HG02798 (cell line): Measurements from ENCODE around the gene RUFY3.

Experiments used
- ATAC-seq: cut with Tn5 transposase; IDR thresholded peaks from one replicate; pipeline ENCODE4 v1.9.1; 2021; ENCODE audit warnings: mild to moderate bottlenecking; ENCODE audit not compliant: unreplicated experiment, poor library complexity

RUFY3 gene

DNA sequence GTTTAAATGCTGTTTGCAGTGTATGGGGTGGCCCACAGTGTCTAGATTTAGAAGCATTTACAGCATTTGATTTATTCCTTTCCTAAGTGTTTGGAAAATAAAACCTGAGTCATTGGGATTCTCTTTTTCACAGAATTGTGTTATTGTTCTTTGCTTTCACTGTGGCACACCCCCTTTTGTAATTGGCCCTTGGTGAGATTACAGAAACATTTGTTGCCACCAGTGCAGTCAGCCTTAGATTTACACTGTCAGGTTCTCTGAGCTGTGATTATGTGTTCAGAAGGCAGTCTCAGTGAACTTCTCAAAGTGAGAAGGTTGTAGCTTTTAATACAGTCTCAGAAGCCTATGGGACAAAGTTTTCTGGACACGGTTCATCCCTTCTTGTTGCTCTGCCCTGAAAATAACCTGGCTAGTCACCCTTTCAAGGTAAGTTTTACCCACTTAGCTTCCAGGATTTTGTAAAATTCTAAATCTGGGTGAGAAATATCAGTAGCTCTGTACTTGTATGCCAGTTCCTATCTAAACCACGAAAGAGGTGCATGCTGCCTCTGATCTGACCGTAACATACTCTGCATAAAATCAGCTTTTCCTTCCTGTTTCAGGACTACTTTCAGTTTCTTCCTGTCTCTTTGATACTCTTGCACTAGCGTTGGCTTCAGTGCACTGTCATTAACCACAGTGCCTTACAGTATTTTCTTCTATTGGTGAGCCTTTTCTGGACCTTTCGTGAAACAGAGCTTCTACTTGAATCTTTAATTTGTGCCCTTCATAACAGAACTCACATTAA, 12.6 kb downstream of the RUFY3 start:
- peak; percentile 92 for ATAC-seq

GRCh38 chr4:70734971-70735370, 13.2 kb downstream of the RUFY3 start:
- ATAC-seq, result no peak

DNA sequence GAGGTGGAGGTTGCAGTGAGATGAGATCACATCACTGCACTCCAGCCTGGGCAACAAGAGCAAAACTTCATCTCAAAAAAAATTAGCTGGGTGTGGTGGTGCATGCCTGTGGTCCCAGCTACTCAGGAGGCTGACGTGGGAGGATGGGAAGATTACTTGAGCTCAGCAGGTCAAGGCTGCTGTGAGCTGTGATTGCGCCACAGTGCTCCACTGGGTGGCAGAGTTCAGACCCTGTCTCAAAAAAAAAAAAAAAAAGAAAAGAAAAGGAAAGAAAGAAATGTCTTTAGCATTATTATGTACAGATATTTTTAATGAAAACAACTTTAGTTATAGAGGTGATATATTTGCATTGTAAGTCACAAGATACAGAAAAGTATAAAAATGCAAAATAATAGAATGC, 14.2 kb downstream of the RUFY3 start:
- ATAC-seq, result peak; percentile 28

GRCh38 chr4:70737006-70737405, 15.2 kb downstream of the RUFY3 start:
- no peak for ATAC-seq

DNA sequence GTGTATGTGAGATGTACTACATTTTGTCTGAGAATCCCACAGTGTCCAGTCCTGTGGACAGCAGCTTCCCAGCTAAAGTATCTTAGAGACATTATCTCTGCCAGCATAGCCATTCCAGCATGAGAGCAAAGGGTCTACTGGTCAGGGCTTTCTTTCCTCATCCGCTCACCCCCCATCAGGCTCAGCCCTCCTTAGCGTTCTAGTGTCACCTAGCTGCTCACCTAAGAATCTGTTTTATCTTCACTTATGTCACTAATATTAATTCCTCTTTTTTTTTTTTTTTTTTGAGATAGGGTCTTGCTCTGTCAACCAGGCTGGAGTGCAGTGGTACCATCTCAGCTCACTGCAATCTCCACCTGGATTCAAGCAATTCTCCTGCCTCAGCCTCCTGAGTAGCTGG, 15.6 kb downstream of the RUFY3 start:
- no peak for ATAC-seq

GRCh38 chr4:70739496-70740337, 18.0 kb downstream of the RUFY3 start:
- no peak for ATAC-seq

DNA sequence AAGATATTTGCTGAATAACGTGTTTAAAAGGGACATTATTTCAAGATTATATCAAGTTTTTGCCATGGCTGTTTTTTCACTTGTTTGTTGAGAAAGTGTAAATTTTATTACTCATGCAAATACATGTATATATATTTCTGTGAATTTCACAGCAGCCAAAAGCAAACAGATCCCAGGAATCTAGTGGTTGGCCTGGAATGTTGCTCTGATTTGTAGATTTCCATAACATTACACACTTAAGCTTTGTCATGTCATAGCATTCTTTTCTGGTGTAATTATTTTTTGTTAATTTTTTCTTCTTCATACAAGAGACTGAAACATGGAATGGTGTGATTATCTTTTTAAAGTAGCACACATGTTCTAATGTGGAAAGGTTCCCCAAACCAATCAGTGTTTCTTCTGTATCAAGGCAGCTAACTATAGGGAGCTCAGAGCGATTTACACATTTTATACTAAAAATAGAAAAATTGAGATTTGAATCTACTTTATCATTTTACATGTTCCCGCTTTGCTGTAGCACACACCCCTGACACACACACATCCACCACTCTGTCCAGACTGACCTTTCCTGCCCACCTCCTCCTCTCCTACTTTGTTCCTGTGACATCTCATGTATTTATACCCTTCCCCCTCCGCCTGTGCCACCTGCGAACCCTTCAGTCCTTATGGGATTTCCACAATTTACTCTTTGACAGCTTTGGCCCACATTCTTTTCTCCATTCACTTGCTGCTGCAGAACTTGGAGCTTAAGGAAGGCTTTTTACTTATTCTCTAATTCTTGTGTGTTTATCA, 20.3 kb downstream of the RUFY3 start:
- no peak for ATAC-seq

DNA sequence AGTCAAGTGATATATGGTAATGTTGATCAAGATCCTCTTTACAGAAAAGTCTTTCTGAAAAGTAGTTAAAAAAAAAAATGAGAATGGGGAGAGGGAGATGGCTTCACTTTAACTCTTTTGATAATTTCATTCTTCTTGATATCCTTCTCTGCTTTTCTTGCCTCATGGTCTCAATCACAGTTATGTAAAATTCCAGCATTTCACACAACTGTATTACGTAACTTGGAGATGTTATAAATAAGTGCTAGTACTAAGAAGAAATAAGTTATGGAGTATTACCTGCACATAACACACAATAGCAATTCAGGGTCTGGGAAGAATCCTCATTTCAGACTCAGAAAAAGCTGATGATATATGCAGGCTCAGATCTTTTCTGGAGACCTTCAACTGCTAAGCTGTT, 22.0 kb downstream of the RUFY3 start:
- no peak for ATAC-seq

- no peak for ATAC-seq
Measured at GRCh38 chr4:70746179-70746839, 24.5 kb downstream of the RUFY3 start.

- no peak for ATAC-seq
Measured at GRCh38 chr4:70747874-70748273, 26.1 kb downstream of the RUFY3 start.

GRCh38 chr4:70749313-70749712, 27.5 kb downstream of the RUFY3 start:
- peak; percentile 79 for ATAC-seq

DNA sequence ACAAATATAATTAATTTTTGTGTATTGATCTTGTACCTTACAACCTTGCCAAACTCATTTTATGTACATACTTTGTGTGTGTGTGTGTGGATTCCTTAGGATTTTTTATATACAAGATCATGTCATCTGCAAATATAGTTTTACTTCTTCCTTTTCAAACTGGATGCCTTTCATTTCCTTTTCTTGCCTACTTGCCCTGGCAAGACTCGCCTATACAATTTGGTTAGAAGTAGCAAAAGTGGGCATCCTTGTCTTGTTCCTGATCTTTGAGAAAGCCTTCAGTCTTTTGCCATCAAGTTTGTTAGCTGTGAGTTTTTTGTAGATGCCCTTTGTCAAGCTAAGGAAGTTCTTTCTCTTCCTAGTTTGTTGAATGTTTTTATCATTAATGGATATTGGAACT, 30.5 kb downstream of the RUFY3 start:
- no peak for ATAC-seq

DNA sequence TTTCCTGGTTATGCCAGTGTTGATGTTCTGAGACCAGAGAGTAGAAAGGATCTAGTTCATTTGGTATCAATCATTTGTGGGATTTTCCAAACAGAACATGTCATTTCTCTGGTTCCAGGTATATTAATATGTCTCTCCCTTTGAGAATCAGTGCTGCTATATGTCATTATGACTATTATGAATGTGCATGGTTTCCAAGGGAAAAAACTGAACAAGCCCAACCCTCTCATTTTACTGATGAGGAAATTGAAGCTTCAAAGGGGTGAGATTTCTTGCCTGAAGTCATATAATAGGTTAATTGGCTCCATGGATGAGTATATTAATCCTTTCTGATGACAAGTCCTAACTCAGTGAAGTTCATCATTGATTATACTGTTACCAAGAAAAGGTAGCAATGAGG, 31.9 kb downstream of the RUFY3 start:
- no peak for ATAC-seq

GRCh38 chr4:70754470-70754869, 32.7 kb downstream of the RUFY3 start:
- peak; percentile 67 for ATAC-seq

- peak; percentile 54 for ATAC-seq
Measured at GRCh38 chr4:70754990-70755688, 33.4 kb downstream of the RUFY3 start.

DNA sequence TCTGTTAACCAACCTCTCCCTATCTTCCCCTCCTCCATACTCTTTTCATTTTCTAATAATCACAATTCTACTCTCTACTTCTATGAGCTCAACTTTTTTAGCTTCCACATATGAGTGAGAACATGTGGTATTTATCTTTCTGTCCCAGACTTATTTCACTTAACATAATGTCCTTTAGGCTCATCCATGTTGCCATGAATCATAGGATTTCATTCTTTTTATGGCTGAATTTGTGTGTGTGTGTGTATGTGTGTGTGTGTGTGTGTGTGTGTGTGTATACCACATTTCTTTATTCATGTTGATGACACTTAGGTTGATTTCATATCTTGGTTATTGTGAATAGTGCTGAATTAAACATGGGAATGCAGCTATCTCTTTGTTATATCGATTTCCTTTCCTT, 37.4 kb downstream of the RUFY3 start:
- no peak for ATAC-seq

GRCh38 chr4:70759627-70760026, 37.9 kb downstream of the RUFY3 start:
- ATAC-seq, result no peak

DNA sequence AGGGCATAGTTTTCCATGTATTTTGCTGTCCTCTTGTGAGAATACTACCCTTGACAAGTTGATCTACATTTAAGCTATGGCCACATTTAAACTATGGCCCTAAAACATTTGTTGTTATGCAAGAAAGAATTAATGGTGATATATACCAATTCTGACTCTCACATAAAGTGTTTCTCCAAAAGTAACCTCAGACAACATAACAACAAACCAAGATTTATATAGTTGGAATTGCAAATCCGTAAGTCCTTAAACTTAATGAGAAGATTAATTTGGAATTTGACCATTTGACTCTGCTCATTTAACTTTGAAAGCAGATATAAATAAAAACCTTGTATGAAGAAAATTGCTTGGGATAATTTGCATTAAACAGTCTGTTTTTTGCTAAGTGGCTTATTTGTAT, 38.9 kb downstream of the RUFY3 start:
- ATAC-seq, result no peak

GRCh38 chr4:70761276-70761816, 39.6 kb downstream of the RUFY3 start:
- no peak for ATAC-seq
